GM21619 (cell line): ENCODE measurements around the gene SLC2A9.

Experiments
- ATAC-seq: cut with Tn5 transposase; IDR thresholded peaks from one replicate; pipeline ENCODE4 v1.9.1; 2021; ENCODE audit not compliant: unreplicated experiment

The SLC2A9 gene

GRCh38 chr4:10020871-10021652 is at the start of gene SLC2A9:
Gene SLC2A9, minus strand, starts transcription at chr4:10021497. Its CDS starts 68 bp downstream, at chr4:10021429.
- ATAC-seq: no peak

DNA sequence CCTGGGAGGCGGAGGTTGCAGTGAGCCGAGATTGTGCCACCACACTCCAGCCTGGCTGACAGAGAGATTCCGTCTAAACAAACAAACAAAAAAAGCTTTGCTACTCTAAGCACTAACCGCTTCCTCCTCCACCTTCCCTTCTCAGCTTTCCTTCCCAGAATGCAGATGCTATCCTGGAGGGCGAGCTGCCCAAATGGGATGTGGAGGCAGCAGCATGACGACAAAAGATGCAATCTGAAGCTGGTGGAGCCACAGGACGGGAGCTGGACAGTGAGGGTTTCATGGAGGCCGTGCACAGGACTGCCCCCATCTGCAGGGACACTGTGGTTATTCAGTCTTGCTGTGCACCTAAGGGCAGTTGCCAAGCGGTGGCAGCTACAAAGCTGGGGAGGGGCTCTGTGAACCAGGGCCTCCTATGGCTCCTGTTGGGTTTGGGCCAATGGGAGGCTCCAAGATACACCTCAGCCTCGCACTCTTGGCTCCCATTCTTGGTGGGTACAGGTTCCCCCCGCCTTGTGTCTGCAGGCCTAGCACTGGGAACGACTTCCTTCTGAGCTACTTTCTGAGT is 47.9 kb upstream of the SLC2A9 start:
- ATAC-seq: no peak

GRCh38 chr4:10066670-10067651 is 45.7 kb upstream of the SLC2A9 start:
- no peak for ATAC-seq

DNA sequence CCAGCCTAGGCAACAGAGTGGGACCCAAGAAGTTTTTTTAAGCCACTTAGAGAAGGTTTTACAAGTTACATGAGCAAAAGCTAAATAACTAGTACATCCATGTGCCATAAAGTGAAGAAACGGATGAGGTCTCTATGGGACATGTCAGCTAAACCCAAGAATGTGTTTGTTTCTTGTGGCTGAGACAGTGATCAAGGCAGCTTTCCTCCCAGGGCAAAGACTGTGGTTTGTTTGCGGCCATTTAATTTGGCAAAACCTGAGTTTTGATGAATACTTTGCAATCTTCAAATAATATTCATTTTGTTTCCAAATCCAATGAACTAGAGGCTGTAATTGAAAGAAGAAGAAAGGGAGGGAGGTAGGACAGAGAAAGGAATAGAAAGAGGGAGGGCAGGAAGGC is 44.9 kb upstream of the SLC2A9 start:
- ATAC-seq: no peak

GRCh38 chr4:10063544-10064300 is 42.4 kb upstream of the SLC2A9 start:
- ATAC-seq: no peak

- ATAC-seq: no peak
These were observed 40.5 kb upstream of the SLC2A9 start for GRCh38 chr4:10061650-10062415.

- ATAC-seq: no peak
These were observed 37.1 kb upstream of the SLC2A9 start for GRCh38 chr4:10058371-10058770.

DNA sequence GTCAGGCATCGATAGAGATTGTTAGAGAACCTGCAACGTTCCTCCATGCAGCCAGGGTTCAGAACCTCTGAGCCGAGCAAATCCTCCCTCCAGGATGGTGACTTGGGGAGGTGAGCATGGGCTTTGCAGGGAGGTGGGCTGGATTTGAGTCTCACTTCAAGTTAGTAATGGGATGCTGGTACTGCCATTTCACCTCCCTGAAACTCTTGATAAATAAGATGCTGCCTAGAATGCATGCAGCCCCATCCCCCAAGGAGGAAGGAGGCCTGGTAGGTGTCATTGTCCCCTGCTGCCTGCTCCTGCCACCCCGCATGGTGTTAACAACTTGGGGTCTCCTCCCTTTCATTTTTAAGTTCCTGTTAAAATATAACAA is 35.7 kb upstream of the SLC2A9 start:
- no peak for ATAC-seq

DNA sequence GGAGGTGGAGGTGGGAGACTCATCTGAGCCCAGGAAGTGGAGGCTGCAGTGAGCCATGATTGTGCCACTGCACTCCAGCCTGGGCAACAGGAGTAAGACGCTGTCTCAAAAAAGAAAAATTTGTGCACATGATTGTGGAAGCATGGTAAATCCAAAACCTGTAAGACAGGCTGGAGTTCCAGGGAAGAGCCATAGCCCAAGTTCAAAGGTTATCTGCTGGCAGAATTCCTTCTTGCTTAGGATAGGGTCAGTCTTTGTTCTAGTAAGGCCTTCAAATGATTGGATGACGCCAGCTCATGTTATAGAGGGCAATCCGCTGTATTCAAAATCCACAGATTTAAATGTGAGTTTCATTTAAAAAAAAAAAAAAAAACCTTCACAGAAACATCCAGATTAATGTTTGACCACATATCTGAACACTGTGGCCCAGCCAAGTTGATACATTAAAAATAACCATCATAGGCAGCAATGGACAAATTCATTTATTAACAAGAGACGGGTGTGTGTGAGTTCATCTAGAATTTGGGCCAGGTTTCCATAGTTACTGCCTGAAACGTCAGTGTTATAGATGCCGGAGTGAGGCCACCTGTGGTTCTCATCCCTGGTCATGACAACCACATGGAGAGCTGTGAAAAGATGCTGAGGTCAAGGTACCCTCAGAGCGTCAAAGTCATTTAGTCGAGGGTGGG is 35.2 kb upstream of the SLC2A9 start:
- ATAC-seq: no peak

GRCh38 chr4:10055871-10056270 is 34.6 kb upstream of the SLC2A9 start:
- ATAC-seq: no peak

GRCh38 chr4:10054571-10055041 is 33.3 kb upstream of the SLC2A9 start:
- ATAC-seq: no peak

DNA sequence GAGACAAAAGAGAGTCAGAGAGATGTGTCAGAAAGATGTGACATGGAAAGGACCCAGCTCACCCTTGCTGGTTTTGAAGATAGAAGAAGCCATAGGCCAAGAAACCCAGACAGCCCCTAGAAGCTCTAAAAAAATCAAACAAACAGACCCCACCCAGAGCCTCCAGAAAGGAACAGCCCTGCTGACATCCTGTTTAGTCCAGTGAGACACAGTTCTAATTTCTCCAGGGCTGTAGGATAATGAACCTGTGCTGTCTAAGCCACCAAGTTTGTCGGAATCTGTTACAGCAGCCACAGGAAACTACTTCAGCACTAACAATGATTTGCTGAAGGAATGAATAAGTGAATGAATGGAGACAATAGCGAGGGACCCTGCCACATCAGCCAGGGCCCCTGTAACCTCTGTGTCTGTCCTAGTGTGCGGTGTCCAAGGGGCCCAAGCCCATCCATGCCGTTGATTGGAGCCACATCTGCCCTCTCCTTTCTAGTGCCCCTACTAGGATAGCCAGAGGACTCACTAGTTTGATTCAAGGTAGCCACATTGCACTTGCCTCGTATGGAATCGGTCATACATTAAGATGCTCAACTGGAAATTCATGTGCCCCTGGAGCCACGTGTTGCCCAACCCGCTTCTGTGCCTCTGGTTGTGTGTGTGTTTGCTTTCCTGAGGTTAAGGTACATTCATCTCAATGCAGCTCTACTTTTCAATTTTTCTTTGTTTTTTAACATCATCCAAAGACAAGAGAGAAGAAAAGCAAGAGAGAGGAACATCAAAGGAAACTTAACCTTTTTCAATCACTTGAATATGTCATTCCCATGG is 32.5 kb upstream of the SLC2A9 start:
- no peak for ATAC-seq

- ATAC-seq: no peak
These were observed 30.3 kb upstream of the SLC2A9 start for GRCh38 chr4:10051517-10052135.

GRCh38 chr4:10050721-10051120 is 29.4 kb upstream of the SLC2A9 start:
- no peak for ATAC-seq

DNA sequence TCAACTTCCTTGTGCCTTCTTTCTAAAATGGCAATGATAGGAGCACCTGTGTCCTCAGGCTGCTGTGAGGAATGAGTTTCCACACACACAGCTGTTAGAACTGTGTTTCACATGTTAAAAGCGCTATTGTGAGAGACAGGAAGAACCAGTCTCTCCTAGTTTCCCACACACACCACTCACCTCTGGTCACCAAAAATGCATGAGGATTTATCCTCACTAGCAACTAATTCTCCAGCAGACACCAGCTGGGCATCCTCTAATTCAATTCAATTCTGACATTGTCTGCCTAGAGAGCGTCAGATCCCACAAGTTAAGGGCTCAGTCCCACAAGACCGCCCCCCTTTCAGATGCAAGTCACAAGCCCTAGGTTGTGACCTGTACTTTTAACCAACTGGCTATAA is 29.0 kb upstream of the SLC2A9 start:
- ATAC-seq: no peak

DNA sequence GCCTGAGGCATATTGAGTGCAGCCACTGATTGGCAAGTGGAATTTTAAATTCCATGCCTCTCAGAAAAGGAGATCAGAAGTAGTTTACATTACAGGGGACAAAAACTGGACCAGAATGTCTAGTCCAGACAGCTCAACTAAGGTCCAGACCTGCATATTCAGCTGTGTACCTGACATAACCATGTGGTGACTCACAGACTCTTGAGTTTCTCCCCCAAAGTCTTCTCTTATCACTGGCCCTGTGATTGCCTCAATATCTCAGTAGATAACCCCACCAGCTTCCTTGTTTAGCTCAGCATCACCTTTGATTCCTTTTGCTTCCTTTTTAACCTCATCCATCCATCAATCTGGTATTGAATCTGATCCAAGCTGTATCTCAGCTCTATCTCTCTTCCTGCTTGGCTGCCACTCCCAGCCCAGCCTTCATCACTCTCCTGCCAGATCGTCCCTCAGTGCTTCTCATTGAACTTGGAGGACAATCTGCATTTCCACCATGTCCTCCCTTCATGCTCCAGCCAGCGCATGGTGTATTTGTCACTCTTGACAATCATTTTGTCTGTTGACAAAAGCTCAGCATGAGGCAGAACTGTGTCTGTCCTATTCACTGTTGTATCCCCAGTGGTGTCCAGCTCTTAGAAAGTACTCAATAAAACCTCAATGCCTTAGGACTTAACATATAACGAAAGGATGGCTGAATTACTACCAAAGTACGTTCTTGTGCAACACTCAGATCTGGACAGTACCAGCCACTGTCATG is 27.8 kb upstream of the SLC2A9 start:
- no peak for ATAC-seq

DNA sequence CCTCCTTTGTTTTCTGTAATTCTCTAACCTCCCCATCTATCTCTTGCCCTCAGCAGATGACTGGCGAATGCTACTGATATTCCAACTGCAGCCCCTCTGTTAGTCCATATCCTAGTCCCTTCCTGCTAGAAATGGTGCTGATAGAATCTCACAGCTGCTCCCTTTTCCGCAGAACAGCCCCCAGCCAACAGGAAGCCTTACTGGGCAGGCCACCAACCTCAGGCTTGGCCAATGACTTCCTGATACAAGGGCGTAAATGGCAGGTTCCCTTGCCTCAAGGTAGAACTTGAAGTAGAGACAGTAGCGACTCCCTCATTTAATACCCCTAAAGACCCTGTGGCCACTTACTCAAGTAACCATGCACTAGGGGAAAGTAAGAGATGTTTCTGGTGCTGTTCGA is 26.7 kb upstream of the SLC2A9 start:
- no peak for ATAC-seq
